Naive B cell (primary cell): ENCODE data around the gene GHR. TPM values are rescaled to one million over a fixed set of nuclear protein-coding genes. Genes with fewer than 3 reads are reported as not detected.

Source experiments
- ATAC-seq, 2 donors: fragments of 150-1000 bp; cut with Tn5 transposase; 2 replicates each; pipeline ENCODE4 v1.10.0; 2021; ENCODE audit warnings: low read depth in 2 of 2, mild to moderate bottlenecking in 2 of 2, moderate library complexity in 2 of 2
- DNase-seq: peaks from one replicate; pipeline ENCODE4 v3.0.0; 2022
- H3K27ac Mint-ChIP-seq, 6 donors: one replicate each; pipeline ENCODE4 v1.8.0; 2020 to 2022; ENCODE audit warnings: mild to moderate bottlenecking in 6 of 6, mixed read lengths in 6 of 6, moderate library complexity in 5 of 6, inconsistent platforms in 2 of 6
- H3K27me3 Mint-ChIP-seq, 3 donors: one replicate each; pipeline ENCODE4 v1.8.0; 2021 to 2022; ENCODE audit warnings: mixed read lengths in 3 of 3, mild to moderate bottlenecking in 1 of 3
- H3K36me3 Mint-ChIP-seq, 2 donors: one replicate each; pipeline ENCODE4 v1.8.0; 2020 to 2022; ENCODE audit warnings: mixed read lengths in 2 of 2, inconsistent platforms in 1 of 2, mild to moderate bottlenecking in 1 of 2
- H3K4me1 Mint-ChIP-seq, 3 donors: one replicate each; pipeline ENCODE4 v1.8.0; 2020 to 2022; ENCODE audit warnings: mixed read lengths in 3 of 3, inconsistent platforms in 1 of 3, mild to moderate bottlenecking in 1 of 3, moderate library complexity in 1 of 3
- H3K4me3 Mint-ChIP-seq, 8 donors: one replicate each; pipeline ENCODE4 v1.8.0; 2020 to 2022; ENCODE audit warnings: mild to moderate bottlenecking in 8 of 8, mixed read lengths in 8 of 8, moderate library complexity in 8 of 8, inconsistent platforms in 2 of 8
- H3K9me3 Mint-ChIP-seq, 7 donors: one replicate each; pipeline ENCODE4 v1.8.0; 2020 to 2022; ENCODE audit warnings: mixed read lengths in 7 of 7, mild to moderate bottlenecking in 5 of 7, inconsistent platforms in 2 of 7, moderate library complexity in 1 of 7
- polyA plus RNA-seq, 6 donors: library from polyadenylated mRNA; unstranded; fragments of 300-500 nt; fragmentation: Illumina TruSeq; gene quantifications; one replicate each; pipeline ENCODE4 v1.2.3, GENCODE V29; 2021; ENCODE audit warnings: low read depth in 6 of 6

GHR gene
- polyA plus RNA-seq, 6 donors from 2014 or later: not detected

DNA sequence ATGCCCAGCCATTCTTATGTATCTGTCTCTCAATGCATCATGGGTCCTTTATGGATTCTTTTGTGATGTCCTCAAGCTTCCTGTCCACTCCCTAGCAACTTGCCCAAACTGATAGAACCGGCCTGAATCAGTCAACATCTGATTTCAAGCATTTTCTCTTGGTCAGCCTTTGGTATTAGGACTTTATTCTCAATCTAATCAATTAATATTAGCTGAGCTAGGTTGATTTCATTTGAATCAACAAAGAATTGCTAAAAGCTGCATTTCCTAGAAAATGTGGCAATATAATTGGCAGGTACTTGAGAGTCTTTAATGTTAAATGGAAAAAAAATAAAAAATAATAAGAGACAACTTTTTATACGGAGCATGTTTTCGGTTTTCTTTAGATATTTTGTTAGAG, 121.8 kb downstream of the GHR start:
- no peak for ATAC-seq
- Mint-ChIP-seq H3K36me3 (peaks cover 9 to 20% of the 10 kb centered on the region in 2 donors), H3K27ac (no peak overlapping the region), H3K9me3 (peaks cover 7 to 23% (median 19%) of the 10 kb centered on the region in 7 donors), H3K4me3 (no peak overlapping the region), H3K4me1 (no peaks in the 10 kb centered on the region), H3K27me3 (peaks cover 16 to 36% (median 33%) of the 10 kb centered on the region in 3 donors)
- no peak for DNase-seq

GRCh38 chr5:42547141-42547540, 123.9 kb downstream of the GHR start:
- H3K4me3 Mint-ChIP-seq: no peak overlapping the region
- H3K27me3 Mint-ChIP-seq: peaks cover 7 to 16% (median 11%) of the 10 kb centered on the region in 3 donors
- peaks cover 0 to 5% of the 10 kb centered on the region in 2 donors for H3K36me3 Mint-ChIP-seq
- H3K27ac Mint-ChIP-seq: no peak overlapping the region
- ATAC-seq (no peak), DNase-seq (no peak)
- H3K4me1 Mint-ChIP-seq: no peaks in the 10 kb centered on the region
- peaks cover 0 to 5% (median 2%) of the 10 kb centered on the region in 7 donors for H3K9me3 Mint-ChIP-seq

- H3K4me3 Mint-ChIP-seq: no peak overlapping the region
- H3K36me3 Mint-ChIP-seq: peaks cover 0 to 4% of the 10 kb centered on the region in 2 donors
- ATAC-seq (no peak), DNase-seq (no peak)
- H3K4me1 Mint-ChIP-seq: no peaks in the 10 kb centered on the region
- H3K27ac Mint-ChIP-seq: no peak overlapping the region
- H3K9me3 Mint-ChIP-seq: peaks cover 0 to 2% (median 0%) of the 10 kb centered on the region in 7 donors
- peaks cover 2 to 16% (median 11%) of the 10 kb centered on the region in 3 donors for H3K27me3 Mint-ChIP-seq
These were observed 124.7 kb downstream of the GHR start for GRCh38 chr5:42547894-42548293.

DNA sequence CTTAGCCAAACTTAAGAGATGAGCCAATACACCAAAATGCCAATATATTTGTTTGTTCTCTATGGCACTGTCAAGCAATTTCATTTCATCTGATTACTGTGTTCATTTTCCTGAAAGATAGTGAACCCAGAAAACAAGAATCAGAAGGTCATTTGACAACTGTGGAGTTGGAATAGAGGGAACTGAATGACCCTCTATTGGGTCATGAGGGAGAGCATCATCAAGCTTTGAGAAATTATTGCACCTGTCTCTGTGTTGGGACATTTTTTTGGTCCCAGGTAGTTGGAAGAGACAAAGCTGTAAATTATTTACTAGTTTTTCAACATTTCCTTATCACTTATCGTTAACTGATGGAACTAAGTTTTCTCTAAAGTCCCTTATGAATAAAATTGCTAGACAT, 129.4 kb downstream of the GHR start:
- no peaks in the 10 kb centered on the region for H3K4me1 Mint-ChIP-seq
- H3K4me3 Mint-ChIP-seq: no peak overlapping the region
- H3K27me3 Mint-ChIP-seq: peaks cover 0 to 8% (median 4%) of the 10 kb centered on the region in 3 donors
- peaks cover 0 to 2% (median 0%) of the 10 kb centered on the region in 7 donors for H3K9me3 Mint-ChIP-seq
- no peak overlapping the region for H3K27ac Mint-ChIP-seq
- no peaks in the 10 kb centered on the region for H3K36me3 Mint-ChIP-seq
- ATAC-seq (no peak), DNase-seq (no peak)

DNA sequence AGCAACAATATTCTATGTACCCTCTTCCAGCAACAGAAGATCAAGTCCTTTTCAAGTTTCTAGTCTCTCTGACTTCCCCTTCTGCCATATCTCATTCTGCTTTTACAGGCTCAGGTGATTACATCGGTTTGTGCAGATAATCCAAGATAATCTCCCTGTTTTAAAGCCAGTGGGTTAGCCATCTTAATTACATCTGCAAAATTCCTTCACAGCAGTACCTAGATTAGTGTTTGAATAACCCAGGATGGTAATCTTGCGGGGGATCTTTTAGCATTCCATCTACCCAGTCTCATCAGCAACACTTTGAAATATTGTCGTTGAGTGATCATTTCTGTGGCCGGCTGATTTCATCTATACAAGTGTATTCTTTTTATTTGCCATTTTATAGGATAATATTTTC, 130.2 kb downstream of the GHR start:
- no peaks in the 10 kb centered on the region for H3K36me3 Mint-ChIP-seq
- H3K27ac Mint-ChIP-seq: no peak overlapping the region
- no peaks in the 10 kb centered on the region for H3K4me1 Mint-ChIP-seq
- H3K4me3 Mint-ChIP-seq: no peak overlapping the region
- no peak for DNase-seq
- no peaks in the 10 kb centered on the region for H3K9me3 Mint-ChIP-seq
- no peak for ATAC-seq
- H3K27me3 Mint-ChIP-seq: peaks cover 0 to 8% (median 0%) of the 10 kb centered on the region in 3 donors

- Mint-ChIP-seq H3K36me3 (no peaks in the 10 kb centered on the region), H3K27ac (no peak overlapping the region), H3K9me3 (no peaks in the 10 kb centered on the region), H3K27me3 (peaks cover 0 to 4% (median 0%) of the 10 kb centered on the region in 3 donors), H3K4me3 (no peak overlapping the region), H3K4me1 (no peaks in the 10 kb centered on the region)
- ATAC-seq (no peak), DNase-seq (no peak)
These were observed 131.8 kb downstream of the GHR start for GRCh38 chr5:42555010-42555409.

DNA sequence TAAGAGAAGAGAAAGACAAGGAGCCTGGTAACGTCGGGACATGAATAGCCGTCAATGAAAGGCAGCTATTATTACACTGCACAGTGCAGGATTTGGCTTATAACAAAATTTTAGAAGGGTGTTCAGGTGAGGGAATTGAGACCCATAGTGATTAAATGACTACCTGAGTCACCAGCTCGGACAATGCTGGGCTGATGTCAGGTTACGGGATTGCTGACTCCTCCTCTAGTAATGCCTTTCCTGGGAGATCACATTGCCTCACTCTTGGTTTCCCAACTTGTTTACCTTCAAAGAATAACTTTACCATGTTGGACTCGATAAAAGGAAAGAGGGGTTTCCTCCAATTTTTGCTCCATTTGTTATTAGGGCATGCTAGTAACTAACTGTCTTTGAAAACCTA, 132.6 kb downstream of the GHR start:
- Mint-ChIP-seq H3K4me1 (no peaks in the 10 kb centered on the region), H3K4me3 (no peak overlapping the region), H3K27me3 (peaks cover 0 to 9% (median 6%) of the 10 kb centered on the region in 3 donors), H3K36me3 (no peaks in the 10 kb centered on the region), H3K27ac (no peak overlapping the region), H3K9me3 (no peaks in the 10 kb centered on the region)
- no peak for DNase-seq
- ATAC-seq: no peak

- Mint-ChIP-seq H3K9me3 (no peaks in the 10 kb centered on the region), H3K4me1 (no peaks in the 10 kb centered on the region), H3K27me3 (peaks cover 0 to 14% (median 9%) of the 10 kb centered on the region in 3 donors), H3K4me3 (no peak overlapping the region), H3K27ac (no peak overlapping the region), H3K36me3 (no peaks in the 10 kb centered on the region)
- ATAC-seq (no peak), DNase-seq (no peak)
These were observed 134.4 kb downstream of the GHR start for GRCh38 chr5:42557689-42558088.

DNA sequence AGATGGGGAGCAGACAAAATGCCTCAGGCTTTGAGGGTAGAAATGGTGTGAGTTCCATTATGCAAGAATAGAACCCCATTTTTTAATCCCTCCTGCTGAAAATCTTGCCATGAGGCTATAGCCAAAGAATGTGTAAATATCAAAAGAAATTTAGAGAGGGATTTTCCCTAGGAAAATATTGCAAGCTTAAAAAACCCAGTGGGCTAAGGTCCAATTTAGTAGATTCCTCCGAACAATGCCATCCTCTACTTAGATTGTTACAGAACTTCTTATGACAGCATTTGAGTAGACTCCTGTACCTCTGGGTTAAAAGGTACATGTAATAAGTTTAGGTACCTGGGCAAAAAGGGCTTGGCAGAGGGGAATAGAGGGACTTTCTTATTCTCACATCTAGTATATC, 138.4 kb downstream of the GHR start:
- DNase-seq (no peak), ATAC-seq (no peak)
- no peaks in the 10 kb centered on the region for H3K4me1 Mint-ChIP-seq
- H3K9me3 Mint-ChIP-seq: no peaks in the 10 kb centered on the region
- no peaks in the 10 kb centered on the region for H3K36me3 Mint-ChIP-seq
- H3K27me3 Mint-ChIP-seq: peaks cover 0 to 23% (median 9%) of the 10 kb centered on the region in 3 donors
- no peak overlapping the region for H3K27ac Mint-ChIP-seq
- no peak overlapping the region for H3K4me3 Mint-ChIP-seq

DNA sequence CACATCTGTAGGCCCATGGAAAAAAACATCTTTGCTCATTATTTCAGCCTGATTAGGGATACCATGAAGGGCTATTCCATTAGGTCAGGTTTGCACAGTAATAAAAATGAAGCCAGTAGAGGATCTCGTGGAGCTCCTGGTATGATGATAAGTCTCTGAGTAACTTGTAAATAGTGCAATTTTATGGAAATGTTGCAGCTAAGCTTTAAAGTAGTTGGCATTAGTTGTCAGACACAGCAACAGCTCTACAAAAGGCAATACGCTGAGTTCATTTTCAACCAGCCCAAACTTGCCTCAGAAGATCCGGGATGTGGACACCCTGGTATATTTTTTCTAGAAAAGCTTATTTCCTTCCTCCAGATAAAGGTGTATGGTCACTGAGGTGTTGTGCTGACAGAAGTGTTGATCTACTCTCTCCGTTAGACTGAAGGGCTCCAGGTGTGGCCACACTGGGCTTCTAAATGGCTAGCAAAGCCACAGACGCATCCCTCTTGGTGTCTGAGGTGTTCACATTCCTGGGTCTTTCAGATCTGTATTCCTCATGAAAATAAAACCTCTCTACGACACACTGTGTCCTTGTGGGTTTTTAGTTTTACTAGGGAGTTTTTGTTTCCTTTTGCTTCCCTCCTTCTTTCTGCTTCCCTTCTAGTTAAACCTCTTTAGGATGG, 141.6 kb downstream of the GHR start:
- ATAC-seq (no peak), DNase-seq (no peak)
- H3K4me3 Mint-ChIP-seq: no peak overlapping the region
- H3K9me3 Mint-ChIP-seq: no peaks in the 10 kb centered on the region
- no peak overlapping the region for H3K27ac Mint-ChIP-seq
- H3K4me1 Mint-ChIP-seq: no peaks in the 10 kb centered on the region
- H3K36me3 Mint-ChIP-seq: no peaks in the 10 kb centered on the region
- peaks cover 4 to 39% (median 21%) of the 10 kb centered on the region in 3 donors for H3K27me3 Mint-ChIP-seq

DNA sequence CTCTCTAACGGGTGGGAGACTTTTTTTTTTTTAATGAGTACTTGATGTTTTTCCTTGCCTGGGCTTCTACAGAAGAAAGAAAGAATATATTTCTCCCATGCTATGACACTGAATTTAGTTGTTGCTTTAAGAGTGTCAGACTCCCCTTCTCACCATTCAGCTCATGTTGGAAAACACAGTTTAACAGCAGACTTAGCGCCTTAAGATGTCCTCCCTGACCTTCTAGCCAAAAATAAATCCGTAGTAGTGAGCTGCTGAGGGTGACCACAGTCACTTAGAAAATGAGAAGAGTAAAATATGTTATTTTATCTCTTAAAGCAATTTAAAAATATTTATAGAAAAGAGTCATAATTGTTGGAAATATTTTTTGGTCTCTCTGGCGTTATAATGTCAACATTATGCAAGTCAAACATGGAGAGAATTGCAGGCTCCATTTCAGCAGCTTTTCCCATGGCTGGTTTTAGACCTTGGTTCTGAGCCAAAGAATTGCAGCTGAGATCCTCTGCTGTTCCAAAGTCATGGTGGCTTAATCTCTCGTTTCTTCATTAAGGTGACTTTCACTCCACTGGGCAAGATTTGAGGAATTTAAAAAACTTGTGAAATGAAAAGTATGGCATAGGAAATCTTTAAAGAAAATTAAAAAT, 143.5 kb downstream of the GHR start:
- no peaks in the 10 kb centered on the region for H3K4me1 Mint-ChIP-seq
- no peaks in the 10 kb centered on the region for H3K36me3 Mint-ChIP-seq
- H3K9me3 Mint-ChIP-seq: no peaks in the 10 kb centered on the region
- no peak overlapping the region for H3K4me3 Mint-ChIP-seq
- no peak for ATAC-seq
- no peak overlapping the region for H3K27ac Mint-ChIP-seq
- H3K27me3 Mint-ChIP-seq: peaks cover 9 to 29% (median 17%) of the 10 kb centered on the region in 3 donors
- no peak for DNase-seq

GRCh38 chr5:42569325-42569724, 146.1 kb downstream of the GHR start:
- no peak for DNase-seq
- no peak overlapping the region for H3K27ac Mint-ChIP-seq
- H3K36me3 Mint-ChIP-seq: no peaks in the 10 kb centered on the region
- ATAC-seq: no peak
- no peaks in the 10 kb centered on the region for H3K9me3 Mint-ChIP-seq
- no peaks in the 10 kb centered on the region for H3K4me1 Mint-ChIP-seq
- H3K27me3 Mint-ChIP-seq: peaks cover 24 to 48% (median 35%) of the 10 kb centered on the region in 3 donors
- no peak overlapping the region for H3K4me3 Mint-ChIP-seq

- no peak for DNase-seq
- Mint-ChIP-seq H3K9me3 (no peaks in the 10 kb centered on the region), H3K4me1 (no peaks in the 10 kb centered on the region), H3K27me3 (peaks cover 31 to 52% (median 42%) of the 10 kb centered on the region in 3 donors), H3K36me3 (no peaks in the 10 kb centered on the region), H3K27ac (no peak overlapping the region), H3K4me3 (no peak overlapping the region)
- no peak for ATAC-seq
These were observed 146.8 kb downstream of the GHR start for GRCh38 chr5:42569953-42570548.
